ENCODE results near the gene MRPL54. TPM values are rescaled to one million over a fixed set of nuclear protein-coding genes. Genes with fewer than 3 reads are reported as not detected.

Gene MRPL54
- total RNA-seq, 2 experiments from 2014 or later: 66.6 to 88.7 TPM

- Histone ChIP-seq H3K27ac (ENCODE audit: low read depth, low read length, poor library complexity, severe bottlenecking) (no peak overlapping the region), H3K4me3 (ENCODE audit: low read depth, low read length, poor library complexity, severe bottlenecking) (no peak overlapping the region), H3K4me1 (ENCODE audit: insufficient read depth, low read length, poor library complexity, severe bottlenecking) (no peaks in the 10 kb centered on the region), H3K9me2 (ENCODE audit: insufficient read depth, low read length) (no peaks in the 10 kb centered on the region), H3K36me3 (ENCODE audit: insufficient read depth, low read length) (no peaks in the 10 kb centered on the region), H4K20me1 (ENCODE audit: insufficient read depth, low read length) (no peaks in the 10 kb centered on the region), H2AFZ (ENCODE audit: low read length) (no peak overlapping the region), H3K4me2 (ENCODE audit: low read length) (no peak overlapping the region), H3K79me2 (ENCODE audit: insufficient read depth, low read depth, low read length) (no peaks in the 10 kb centered on the region), H3K9me3 (ENCODE audit: low read length) (no peaks in the 10 kb centered on the region)
- intact Hi-C loops (cut with micrococcal nuclease; ENCODE audit: unreplicated experiment): no loop called here
- POLR2A ChIA-PET: no interaction called here
- BruUV-seq (replicated peaks): no TSS peak
- no peak for DNase-seq (ENCODE audit: low spot score)
- no peak for TF ChIP-seq CTCF (conservative IDR thresholded peaks at IDR 0.05; ENCODE audit: low read length)
- no peak for TF ChIP-seq EZH2phosphoT487 (IDR thresholded peaks at IDR 0.05; ENCODE audit: borderline replicate concordance, low read depth, low read length)
- CTCF ChIA-PET (ENCODE audit: unreplicated experiment): no interaction called here
Measured at GRCh38 chr19:3800996-3801395, 38.5 kb downstream of the MRPL54 start.

- no peak for DNase-seq (ENCODE audit: low spot score)
- CTCF ChIA-PET (ENCODE audit: unreplicated experiment): no interaction called here
- Histone ChIP-seq H3K4me2 (ENCODE audit: low read length) (no peak overlapping the region), H3K4me1 (ENCODE audit: insufficient read depth, low read length, poor library complexity, severe bottlenecking) (no peaks in the 10 kb centered on the region), H3K9me3 (ENCODE audit: low read length) (no peaks in the 10 kb centered on the region), H4K20me1 (ENCODE audit: insufficient read depth, low read length) (no peaks in the 10 kb centered on the region), H3K79me2 (ENCODE audit: insufficient read depth, low read depth, low read length) (no peaks in the 10 kb centered on the region), H3K27ac (ENCODE audit: low read depth, low read length, poor library complexity, severe bottlenecking) (no peak overlapping the region), H3K4me3 (ENCODE audit: low read depth, low read length, poor library complexity, severe bottlenecking) (no peak overlapping the region), H2AFZ (ENCODE audit: low read length) (no peak overlapping the region), H3K9me2 (ENCODE audit: insufficient read depth, low read length) (no peaks in the 10 kb centered on the region), H3K36me3 (ENCODE audit: insufficient read depth, low read length) (no peaks in the 10 kb centered on the region)
- intact Hi-C loops (cut with micrococcal nuclease; ENCODE audit: unreplicated experiment): no loop called here
- TF ChIP-seq CTCF (conservative IDR thresholded peaks at IDR 0.05; ENCODE audit: low read length): no peak
- no peak for TF ChIP-seq EZH2phosphoT487 (IDR thresholded peaks at IDR 0.05; ENCODE audit: borderline replicate concordance, low read depth, low read length)
- no TSS peak for BruUV-seq (replicated peaks)
- POLR2A ChIA-PET: no interaction called here
Measured at GRCh38 chr19:3801412-3802096, 39.1 kb downstream of the MRPL54 start.

GRCh38 chr19:3803114-3803888 lies 40.8 kb downstream of the MRPL54 start:
- Histone ChIP-seq H3K4me1 (ENCODE audit: insufficient read depth, low read length, poor library complexity, severe bottlenecking) (no peaks in the 10 kb centered on the region), H3K4me2 (ENCODE audit: low read length) (no peak overlapping the region), H3K79me2 (ENCODE audit: insufficient read depth, low read depth, low read length) (no peaks in the 10 kb centered on the region), H3K4me3 (ENCODE audit: low read depth, low read length, poor library complexity, severe bottlenecking) (no peak overlapping the region), H3K36me3 (ENCODE audit: insufficient read depth, low read length) (no peaks in the 10 kb centered on the region), H4K20me1 (ENCODE audit: insufficient read depth, low read length) (no peaks in the 10 kb centered on the region), H2AFZ (ENCODE audit: low read length) (no peak overlapping the region), H3K9me2 (ENCODE audit: insufficient read depth, low read length) (no peaks in the 10 kb centered on the region), H3K27ac (ENCODE audit: low read depth, low read length, poor library complexity, severe bottlenecking) (no peak overlapping the region), H3K9me3 (ENCODE audit: low read length) (no peaks in the 10 kb centered on the region)
- no TSS peak for BruUV-seq (replicated peaks)
- DNase-seq (ENCODE audit: low spot score): no peak
- CTCF ChIA-PET (ENCODE audit: unreplicated experiment): no interaction called here
- POLR2A ChIA-PET: no interaction called here
- no peak for TF ChIP-seq EZH2phosphoT487 (IDR thresholded peaks at IDR 0.05; ENCODE audit: borderline replicate concordance, low read depth, low read length)
- TF ChIP-seq CTCF (conservative IDR thresholded peaks at IDR 0.05; ENCODE audit: low read length): no peak
- intact Hi-C loops (cut with micrococcal nuclease; ENCODE audit: unreplicated experiment): no loop called here
